Mammary epithelial cell (primary cell): ENCODE data around the gene BTBD9.

Experiments
- CTCF ChIP-seq, 2 donors: IDR thresholded peaks in 1 of 2; conservative IDR thresholded peaks in 1 of 2; 2 replicates each; pipeline ENCODE4 v1.5.1; 2011 to 2012; ENCODE audit warnings: inconsistent platforms in 2 of 2, low read length in 2 of 2, mild to moderate bottlenecking in 2 of 2, control low read depth in 1 of 2, low read depth in 1 of 2; ENCODE audit not compliant: insufficient read depth in 1 of 2; ENCODE audit errors: extremely low read depth in 1 of 2
- EZH2 ChIP-seq: IDR thresholded peaks from 2 replicates; pipeline ENCODE4 v1.6.1; 2012; ENCODE audit warnings: low read length, inconsistent platforms, borderline replicate concordance

GRCh38 chr6:38687549-38687948 lies 47.8 kb upstream of the BTBD9 start:
- TF ChIP-seq CTCF (conservative IDR thresholded peaks at IDR 0.05 in 1 of 2, IDR thresholded peaks at IDR 0.05 in 1 of 2; ENCODE audit: extremely low read depth in 1 of 2, insufficient read depth in 1 of 2, low read depth in 1 of 2, low read length in 2 of 2) (no peak), EZH2 (no peak)
